Transverse colon (tissue), 3 donors: ENCODE data around the gene DPM2.

Experiments
- CTCF ChIP-seq, 5 experiments: fragments of 200-600 bp in 3 of 5; fragments of 450-650 bp in 2 of 5; sonication (generic) in 3 of 5; IDR thresholded peaks; 1 replicate in 2 of 5; 2 replicates in 3 of 5; pipeline ENCODE4 v1.5.1; 2016 to 2017; ENCODE audit warnings: antibody characterized with exemption in 5 of 5, inconsistent platforms in 3 of 5, mild to moderate bottlenecking in 2 of 5, moderate library complexity in 1 of 5
- EP300 ChIP-seq: sonication (generic); formaldehyde crosslinking; IDR thresholded peaks from one replicate; pipeline ENCODE4 v1.6.1; 2017; ENCODE audit warnings: antibody characterized with exemption, low read depth
- POLR2A ChIP-seq: fragments of 450-650 bp; IDR thresholded peaks from one replicate; pipeline ENCODE4 v1.6.1; 2016; ENCODE audit warnings: antibody characterized with exemption, mild to moderate bottlenecking, moderate library complexity

- TF ChIP-seq EP300 (no peak), CTCF (IDR thresholded peaks at IDR 0.05) (no peak), POLR2A (no peak)
Measured at GRCh38 chr9:127918183-127919107, 19.2 kb downstream of the DPM2 start.
